ENCODE results near the gene SUPT3H. TPM values are rescaled to one million over a fixed set of nuclear protein-coding genes. Genes with fewer than 3 reads are reported as not detected.

The SUPT3H gene
- total and polyA plus RNA-seq, 2 of the 13 experiments (the other 11 are each of a cell fraction or from before 2014, with no cell fraction given): 11.9 to 36.1 TPM

- no peak for TF ChIP-seq ZBTB39 (CRISPR knock-in tag; IDR thresholded peaks at IDR 0.05)
- TF ChIP-seq FOXA3 (CRISPR knock-in tag; IDR thresholded peaks at IDR 0.05): peak; percentile 65
- TF ChIP-seq ZSCAN22 (CRISPR knock-in tag; IDR thresholded peaks at IDR 0.05): no peak
- no peak for TF ChIP-seq ZNF333 (CRISPR knock-in tag; IDR thresholded peaks at IDR 0.05; ENCODE audit: borderline replicate concordance)
- no peak for TF ChIP-seq RFX5 (IDR thresholded peaks at IDR 0.05; ENCODE audit: low read depth, low read length)
- TF ChIP-seq TARDBP (CRISPR knock-in tag; IDR thresholded peaks at IDR 0.05): peak; percentile 59; the same call in 1 of the 2 replicates
- no peak for TF ChIP-seq ZBTB37 (CRISPR knock-in tag; IDR thresholded peaks at IDR 0.05)
- TF ChIP-seq MATR3 (CRISPR knock-in tag; IDR thresholded peaks at IDR 0.05): no peak
- TF ChIP-seq ZNF10 (CRISPR knock-in tag; IDR thresholded peaks at IDR 0.05; ENCODE audit: borderline replicate concordance, low read depth): no peak
- TF ChIP-seq MLLT10 (CRISPR knock-in tag; IDR thresholded peaks at IDR 0.05): no peak
- TF ChIP-seq ZNF263 (CRISPR knock-in tag; IDR thresholded peaks at IDR 0.05): no peak
- peak; percentile 17; the same call in 1 of the 2 replicates for TF ChIP-seq IKZF5 (CRISPR knock-in tag; IDR thresholded peaks at IDR 0.05)
- peak; percentile 61; the same call in 1 of the 2 replicates for TF ChIP-seq ZBTB20 (CRISPR knock-in tag; IDR thresholded peaks at IDR 0.05; ENCODE audit: borderline replicate concordance, low read depth)
- TF ChIP-seq NFIB (CRISPR knock-in tag; IDR thresholded peaks at IDR 0.05; ENCODE audit: borderline replicate concordance): no peak
- no peak for TF ChIP-seq ADNP (CRISPR knock-in tag; IDR thresholded peaks at IDR 0.05)
- no peak for TF ChIP-seq E2F2 (CRISPR knock-in tag; IDR thresholded peaks at IDR 0.05; ENCODE audit: borderline replicate concordance)
- TF ChIP-seq IKZF4 (CRISPR knock-in tag; IDR thresholded peaks at IDR 0.05; ENCODE audit: borderline replicate concordance, low read depth, not compliant biosample characterization): no peak
- no peak; the same call in 1 of the 2 replicates for TF ChIP-seq ZNF749 (CRISPR knock-in tag; IDR thresholded peaks at IDR 0.05; ENCODE audit: borderline replicate concordance)
- 0 out of 2 replicates have a peak, but pooled peaks have one; percentile 34 for TF ChIP-seq ERF (CRISPR knock-in tag; IDR thresholded peaks at IDR 0.05)
- no peak for TF ChIP-seq NR2F1 (CRISPR knock-in tag; IDR thresholded peaks at IDR 0.05)
- no peak for TF ChIP-seq ZNF230 (CRISPR knock-in tag; IDR thresholded peaks at IDR 0.05)
- TF ChIP-seq ZNF17 (CRISPR knock-in tag; IDR thresholded peaks at IDR 0.05): no peak
- TF ChIP-seq TEAD2 (CRISPR knock-in tag; IDR thresholded peaks at IDR 0.05): no peak
- peak in 1 of 2 experiments; percentile 75; a peak in 1 of 4 replicates for TF ChIP-seq EP300 (IDR thresholded peaks at IDR 0.05; ENCODE audit: low read depth in 2 of 2, low read length in 2 of 2)
- TF ChIP-seq EP300 (CRISPR knock-in tag; IDR thresholded peaks at IDR 0.05; ENCODE audit: borderline replicate concordance): no peak
- TF ChIP-seq ESRRA (CRISPR knock-in tag; IDR thresholded peaks at IDR 0.05; ENCODE audit: low read depth): no peak
These were observed 456.7 kb downstream of the SUPT3H start (continued) for GRCh38 chr6:44920952-44921491.

Data from HepG2 (cell line).